Measurements from ENCODE around the gene LYSMD4.

The LYSMD4 gene

DNA sequence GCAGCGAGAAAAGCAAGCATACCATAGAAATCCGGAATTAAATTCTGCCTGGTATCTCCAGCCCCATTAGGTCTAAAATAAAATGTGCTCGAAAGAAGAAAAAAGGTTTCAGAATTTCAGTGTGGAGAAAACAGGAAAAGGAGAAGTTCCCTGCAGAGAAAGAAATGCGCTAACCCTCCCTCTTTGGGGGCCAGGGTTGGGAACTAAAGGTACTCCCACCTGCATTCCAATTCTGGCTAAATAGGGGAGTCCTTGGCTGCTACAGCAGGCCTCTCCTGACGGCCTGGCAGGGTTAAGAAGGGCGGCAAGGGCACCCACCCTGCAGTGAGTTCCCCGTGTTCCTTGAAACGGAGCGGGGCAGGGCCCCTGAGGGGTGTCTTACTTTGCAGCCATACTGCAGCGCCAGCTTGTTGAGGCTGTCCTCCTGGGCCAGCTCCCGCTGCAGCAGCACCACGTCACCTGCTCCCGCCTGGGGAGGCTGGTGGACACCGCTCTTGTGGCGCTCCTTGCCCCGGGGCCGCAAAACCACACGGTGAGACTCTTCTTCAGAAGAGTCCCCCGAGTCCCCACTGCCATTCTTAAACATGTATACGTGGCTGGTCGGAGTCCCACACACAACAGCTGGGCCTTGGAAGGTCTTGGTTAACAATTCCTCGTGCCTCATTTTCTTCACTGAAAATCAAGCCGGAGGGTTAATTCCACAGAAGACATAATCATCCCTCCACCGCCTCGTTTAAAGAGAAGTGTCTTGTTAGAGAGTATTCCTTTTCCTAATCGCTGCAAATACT, 1.7 kb downstream of the LYSMD4 start:
- DNase-seq: no peak

DNA sequence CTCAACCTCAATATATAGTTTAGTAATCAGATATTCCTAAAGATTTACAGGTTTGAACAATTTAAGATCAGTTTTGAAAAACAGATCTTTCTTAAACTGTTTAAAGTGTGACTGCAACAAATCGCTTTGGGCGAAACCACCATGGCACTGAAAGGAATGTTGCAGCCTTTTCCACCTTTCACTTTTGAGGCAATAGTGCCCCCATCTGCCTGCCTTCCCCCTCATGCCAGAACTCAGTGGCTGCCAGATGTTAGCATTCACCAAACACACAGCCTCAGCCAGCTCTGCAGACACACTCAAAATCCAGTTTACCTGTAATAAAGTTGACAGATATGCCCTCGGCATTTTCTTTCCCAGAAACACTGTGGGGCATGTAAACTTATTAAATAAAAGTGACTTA, 3.3 kb downstream of the LYSMD4 start:
- no peak for DNase-seq

DNA sequence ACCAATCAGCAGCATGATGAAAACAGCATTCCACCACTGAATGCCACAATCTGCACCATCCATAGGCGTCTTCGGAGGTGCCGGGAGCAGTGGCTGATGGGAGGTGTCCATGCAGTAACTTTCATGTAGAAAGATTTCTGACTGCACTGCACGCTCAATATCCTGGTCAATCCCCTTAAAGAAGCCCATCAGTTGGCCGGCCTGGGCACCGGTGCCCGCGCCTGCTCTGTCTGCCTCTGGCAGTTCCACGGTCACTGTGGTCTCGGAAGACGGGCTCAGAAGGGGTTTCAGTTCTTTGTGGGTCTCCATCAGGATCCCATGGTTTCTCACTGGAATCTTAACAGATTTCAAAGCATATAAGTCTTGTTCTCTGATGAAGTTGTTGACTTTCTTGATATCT, 3.9 kb downstream of the LYSMD4 start:
- DNase-seq: no peak

DNA sequence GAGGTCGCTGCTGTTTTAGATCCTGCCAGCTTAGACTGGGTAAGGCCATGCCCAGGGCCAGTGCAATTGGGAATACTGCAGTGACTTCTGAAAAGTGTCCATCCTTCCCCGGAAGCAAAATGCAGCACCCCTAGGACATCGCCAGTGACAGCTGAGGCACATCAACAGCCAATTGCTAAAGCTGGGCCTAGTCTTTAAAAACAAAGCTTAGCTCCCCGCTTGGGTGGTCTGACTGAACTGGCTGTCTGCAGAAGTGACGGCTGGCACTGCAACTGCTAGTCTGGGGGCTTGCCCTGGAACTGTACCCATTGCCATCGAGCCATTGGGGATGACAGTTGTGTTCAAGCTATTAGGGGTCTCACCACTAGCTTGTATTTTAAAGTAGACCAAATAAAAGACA, 4.3 kb downstream of the LYSMD4 start:
- DNase-seq: no peak

DNA sequence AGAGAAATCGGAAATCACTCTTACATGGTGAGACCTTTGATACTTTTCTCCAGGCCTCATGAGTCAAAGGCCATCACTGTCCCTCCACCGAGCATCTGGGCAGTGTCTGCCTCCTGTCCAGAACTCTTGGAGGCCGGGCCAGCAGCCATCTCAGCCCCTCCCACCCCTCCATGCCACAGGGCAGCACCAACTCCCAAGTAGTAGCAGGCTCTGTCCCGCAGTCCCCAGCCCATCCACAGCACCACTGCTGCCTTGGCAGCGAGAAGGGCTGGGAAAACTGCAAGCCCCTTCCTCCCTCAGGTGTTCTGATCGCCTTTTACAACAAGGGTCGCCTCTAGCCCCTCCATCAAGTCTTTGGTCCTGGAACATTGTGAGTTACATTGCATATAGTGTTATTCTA, 5.5 kb downstream of the LYSMD4 start:
- DNase-seq: no peak

DNA sequence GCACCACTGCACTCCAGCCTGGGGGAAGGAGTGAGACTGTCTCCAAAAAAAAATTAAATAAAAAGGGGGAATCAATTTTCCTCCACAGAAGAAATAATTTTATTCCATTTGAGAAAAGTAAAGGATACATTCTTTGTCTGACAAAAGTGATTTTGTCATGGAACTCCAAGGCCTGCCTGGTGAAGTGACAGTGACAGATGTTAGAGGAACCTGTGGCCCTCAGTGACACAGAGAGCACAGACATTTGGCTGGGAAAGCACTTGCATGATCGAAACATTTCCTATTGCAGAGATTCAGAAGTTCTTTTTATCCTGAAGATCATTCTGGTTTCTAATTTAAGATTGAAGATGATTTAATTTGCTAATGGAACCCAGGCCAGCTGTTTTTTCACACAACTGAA, 5.9 kb downstream of the LYSMD4 start:
- DNase-seq: no peak

DNA sequence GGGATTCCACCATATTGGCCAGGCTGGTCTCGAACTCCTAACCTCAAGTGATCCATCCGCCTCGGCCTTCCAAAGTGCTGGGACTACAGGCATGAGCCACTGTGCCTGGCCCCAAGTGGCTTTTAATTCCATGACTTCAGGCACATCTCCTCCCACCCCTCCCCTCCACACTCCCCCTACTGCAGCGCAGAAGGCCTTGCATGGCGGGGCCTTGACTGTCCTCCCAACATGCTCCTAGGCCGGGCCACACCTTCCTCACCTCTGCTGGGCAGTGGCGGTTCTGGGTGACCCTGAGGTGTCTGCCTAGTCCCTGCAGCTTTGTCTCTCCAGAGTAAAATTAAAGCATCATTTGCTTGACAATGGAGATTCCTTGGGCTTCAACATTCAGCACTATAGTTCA, 6.9 kb downstream of the LYSMD4 start:
- DNase-seq: no peak

DNA sequence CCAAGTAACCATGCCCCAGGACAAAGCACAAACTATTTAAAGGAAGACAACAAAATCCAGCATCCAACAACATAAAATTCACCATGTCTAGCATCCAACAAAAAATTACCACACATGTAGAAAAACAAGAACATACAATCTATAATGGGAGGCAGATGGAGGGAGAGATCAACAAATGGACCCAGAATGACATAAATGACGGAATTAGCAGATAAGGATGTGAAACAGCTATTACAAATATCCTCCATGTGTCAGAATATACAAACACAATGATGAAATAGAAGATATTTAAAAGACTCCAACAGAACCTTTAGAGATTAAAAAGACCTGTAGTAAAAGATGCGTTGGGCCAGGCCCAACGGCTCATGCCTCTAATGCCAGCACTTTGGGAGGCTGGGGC, 10.8 kb downstream of the LYSMD4 start:
- no peak for DNase-seq

DNA sequence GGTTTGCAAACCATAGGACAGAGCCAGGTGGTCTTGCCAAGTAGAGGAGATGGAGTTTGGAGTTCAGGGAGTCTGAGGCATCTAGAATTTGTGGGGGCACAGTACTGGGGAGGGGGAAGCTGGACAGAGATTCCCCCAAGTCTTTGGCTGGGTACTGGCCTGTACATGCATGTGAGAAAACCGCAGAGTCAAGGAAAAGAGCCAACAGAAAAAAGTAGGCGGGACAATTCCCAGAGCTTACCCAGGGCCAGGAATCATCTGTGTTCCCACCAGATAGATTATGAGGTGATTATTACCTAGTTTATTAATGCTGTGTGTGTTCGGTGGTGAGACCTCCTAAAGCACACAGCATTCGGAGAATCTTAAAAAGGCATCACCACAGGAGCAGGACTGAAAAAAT, 11.3 kb downstream of the LYSMD4 start:
- no peak for DNase-seq

DNA sequence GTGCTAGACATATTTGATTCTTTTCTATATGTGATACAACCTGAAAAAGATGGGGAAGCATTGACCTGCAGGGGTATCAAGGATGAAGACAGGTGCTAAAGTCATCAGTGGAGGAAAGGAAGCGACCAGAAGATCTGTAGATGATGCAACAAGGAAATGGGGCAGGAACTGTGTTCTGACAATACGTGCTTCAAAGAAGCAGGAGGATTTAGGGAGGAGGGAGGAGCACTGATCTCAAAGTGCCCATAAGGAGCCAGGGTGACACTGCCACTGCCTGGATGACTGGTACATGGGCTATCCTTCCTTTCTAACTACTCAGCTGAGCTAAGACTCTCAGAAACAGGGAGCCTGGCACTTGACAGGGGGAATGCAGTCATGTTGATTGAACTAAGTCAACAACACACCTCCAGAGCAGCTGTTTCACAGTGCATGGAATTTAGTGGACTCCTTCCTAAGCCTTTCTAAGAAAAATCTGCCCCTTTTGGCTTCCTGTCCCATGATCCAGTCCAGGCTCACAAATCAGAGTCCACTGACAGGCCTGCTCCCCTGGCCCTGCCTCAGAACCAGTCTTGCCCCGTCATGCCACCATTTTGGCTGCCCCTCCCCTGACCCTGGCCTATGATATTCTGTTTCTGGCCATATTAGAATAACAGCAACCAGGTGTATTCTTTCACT, 12.0 kb downstream of the LYSMD4 start:
- no peak for DNase-seq

DNA sequence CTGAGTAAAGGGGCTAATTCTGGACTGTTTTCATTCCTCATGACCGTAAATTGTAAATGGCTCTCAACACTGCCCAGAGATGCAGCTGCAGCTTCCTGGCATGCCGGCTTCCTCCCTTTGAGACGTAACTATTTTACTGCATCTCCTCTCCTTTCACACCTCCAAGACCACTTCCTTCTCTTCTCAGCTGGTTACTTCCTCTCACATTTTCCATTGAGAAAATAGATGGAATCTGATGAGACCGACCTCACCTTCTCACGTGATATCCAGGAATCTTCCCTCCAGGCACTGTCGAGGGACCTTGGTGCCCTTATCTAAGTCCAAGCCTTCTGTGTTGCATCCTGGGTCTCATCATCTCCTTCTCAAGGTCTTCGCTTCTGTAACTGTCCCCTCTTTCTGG, 12.7 kb downstream of the LYSMD4 start:
- DNase-seq: no peak

DNA sequence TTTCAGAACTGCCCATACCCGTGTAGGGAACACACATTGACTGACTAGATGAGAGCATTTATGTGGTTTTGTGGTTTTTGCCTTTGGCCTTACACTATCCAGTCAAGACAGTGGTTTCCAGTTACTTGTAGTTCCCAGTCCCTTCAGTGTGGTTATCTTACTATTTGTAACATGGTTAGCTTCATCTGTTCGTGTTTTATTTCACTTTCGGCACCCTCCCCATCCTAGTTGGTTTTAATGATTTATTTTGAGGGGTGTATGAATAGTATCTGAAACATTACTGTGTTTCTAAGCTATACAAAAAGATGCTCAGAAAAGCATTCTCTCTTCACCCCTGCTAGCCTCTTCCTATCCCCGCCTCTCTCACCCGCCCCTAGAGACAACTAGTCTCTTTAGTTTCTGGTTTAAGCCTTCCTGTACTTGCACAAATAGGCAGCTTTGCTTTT, 14.1 kb downstream of the LYSMD4 start:
- no peak for DNase-seq

DNA sequence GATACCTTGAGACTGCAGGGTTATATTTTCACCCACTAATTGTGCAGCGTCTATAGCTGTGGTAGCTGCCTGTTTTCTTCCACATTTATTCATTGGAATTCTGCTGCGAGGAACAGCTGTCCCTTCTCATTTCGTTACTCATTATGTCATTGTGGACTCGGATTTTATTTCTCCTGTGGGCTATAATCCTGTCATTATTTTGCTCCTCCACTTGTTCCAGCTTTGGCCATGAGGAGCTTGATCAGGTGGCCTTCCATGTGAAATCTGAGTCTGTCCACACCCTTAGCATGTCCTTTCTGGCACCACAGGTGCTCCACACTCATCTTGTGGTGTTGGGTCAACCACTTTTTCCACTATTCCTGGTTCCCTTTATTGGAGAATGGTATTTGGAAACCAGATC, 14.8 kb downstream of the LYSMD4 start:
- DNase-seq: no peak

DNA sequence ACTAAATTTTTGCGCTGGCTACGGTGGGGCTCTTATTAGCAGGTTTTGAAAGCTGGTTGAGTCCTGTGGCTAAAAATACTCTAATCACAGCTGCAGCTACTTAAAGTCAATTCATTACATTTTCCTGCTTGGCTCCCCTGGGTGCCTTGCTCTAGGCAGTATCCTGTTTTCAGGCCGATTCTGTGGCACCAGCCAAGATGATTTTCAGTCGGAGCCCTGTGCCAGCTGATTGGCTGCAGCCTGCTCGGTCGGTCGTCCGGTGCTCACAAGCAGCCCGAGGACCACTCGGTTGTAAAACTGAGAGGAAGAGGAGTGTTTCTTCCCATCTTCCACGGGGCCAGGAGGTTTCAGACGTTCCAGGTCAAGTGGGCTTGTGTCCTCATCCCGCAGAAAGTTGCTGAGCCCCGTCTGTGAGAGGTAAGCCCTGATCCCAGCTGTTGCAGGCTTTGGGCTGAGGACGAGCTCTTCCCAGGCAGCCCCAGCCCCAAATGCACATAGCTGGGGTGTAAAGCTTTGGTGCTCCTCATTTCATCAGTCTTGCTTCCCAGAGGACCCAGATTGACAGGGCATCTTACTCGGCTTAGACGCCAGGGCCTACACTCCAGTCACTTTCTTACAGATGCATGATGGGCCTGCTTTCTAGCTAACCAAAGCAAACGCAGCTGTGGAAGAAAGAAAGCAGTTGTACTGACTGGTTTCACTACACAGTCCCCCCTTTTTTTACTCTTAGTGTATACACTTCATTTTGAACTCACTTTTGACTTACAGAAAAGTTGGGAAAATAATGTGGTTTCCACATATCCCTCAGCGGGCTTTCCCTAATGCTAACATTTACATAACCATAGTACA, 15.9 kb downstream of the LYSMD4 start:
- DNase-seq: no peak

DNA sequence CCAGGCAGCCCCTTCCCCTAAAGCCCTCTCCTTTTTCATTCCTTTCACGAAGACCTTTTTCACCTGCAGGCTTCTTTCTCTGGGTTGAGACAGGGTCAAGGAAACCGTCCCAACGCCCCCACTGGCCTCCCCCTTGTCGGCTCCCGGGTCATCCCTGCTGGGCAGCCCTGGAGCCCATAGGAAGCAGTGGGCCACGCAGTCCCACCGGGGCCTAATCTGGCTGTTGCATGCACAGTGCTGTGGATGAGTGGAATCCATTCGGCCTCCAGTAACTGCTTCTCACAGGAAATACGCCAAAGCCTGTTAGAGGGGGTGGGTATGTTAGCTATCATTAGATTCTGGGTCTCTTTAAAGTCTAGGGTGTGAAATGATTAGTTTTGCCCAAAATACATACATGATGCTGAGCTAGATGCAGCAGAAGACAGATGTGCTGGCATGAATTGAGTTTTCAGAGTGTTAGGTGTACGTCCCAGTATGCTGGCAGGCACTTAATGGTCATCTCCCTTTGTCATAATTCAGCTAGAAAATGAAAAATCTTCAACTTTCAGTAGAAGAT, 16.6 kb downstream of the LYSMD4 start:
- no peak for DNase-seq

DNA sequence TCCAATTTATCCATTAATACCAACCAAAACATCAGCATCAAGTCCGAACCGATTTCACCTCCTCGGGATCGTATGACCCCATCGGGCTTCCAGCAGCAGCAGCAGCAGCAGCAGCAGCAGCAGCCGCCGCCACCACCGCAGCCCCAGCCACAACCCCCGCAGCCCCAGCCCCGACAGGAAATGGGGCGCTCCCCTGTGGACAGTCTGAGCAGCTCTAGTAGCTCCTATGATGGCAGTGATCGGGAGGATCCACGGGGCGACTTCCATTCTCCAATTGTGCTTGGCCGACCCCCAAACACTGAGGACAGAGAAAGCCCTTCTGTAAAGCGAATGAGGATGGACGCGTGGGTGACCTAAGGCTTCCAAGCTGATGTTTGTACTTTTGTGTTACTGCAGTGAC, 20.8 kb downstream of the LYSMD4 start:
- DNase-seq: no peak

DNA sequence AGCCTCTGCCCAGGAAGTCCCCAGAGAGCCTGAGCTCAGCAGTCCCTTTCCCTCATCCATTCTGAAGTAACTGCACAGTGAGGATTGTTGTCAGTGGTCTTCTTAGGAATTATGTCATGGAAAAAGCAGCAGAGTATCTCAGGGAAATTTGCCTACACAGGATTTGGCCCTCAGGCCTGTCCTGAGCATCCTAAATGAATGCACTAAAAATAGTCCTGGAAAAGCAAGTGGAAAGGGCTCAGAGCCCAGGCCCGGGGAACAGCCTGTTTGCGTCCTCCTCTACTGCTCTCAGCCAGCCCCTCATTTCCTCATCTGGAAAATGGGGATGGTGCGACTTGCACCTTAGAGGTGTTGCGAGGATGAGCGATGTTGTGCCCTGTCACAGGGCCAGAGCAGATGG, 21.6 kb downstream of the LYSMD4 start:
- DNase-seq: no peak

DNA sequence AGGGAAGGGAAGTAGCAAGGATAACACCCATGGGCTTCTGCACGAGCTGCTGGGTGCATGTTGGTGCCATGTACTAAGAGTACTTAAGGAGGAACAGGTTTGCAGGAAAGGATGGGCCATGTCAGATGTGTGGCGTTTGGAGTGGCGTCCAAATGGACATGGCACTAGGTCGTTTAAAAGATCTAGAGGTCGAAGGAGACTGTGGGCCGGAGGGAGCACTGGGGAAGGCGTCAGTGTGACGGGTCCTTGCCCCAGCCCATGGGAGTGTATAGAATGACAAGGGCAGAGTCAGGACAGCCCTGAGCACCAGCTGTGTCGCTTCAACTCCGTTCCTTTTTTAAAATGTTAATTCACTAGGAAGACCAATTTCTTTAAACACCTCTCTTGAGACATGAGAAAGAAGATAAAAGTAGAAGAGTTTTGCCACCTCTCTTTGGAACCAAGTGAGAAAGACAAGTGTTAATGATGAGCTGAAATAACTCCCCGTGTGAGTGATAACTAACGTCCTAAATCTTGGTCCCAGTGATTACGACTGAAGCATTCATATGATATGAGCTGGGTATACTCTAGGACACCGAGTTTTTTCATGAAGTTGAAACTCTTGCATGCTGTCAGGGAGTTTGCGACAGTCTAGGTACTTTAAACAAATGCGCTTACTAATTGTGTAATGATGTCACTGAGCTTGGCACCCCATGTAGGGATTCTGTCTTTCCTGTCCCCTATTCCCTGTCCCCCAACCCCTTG, 23.8 kb downstream of the LYSMD4 start:
- DNase-seq: no peak

DNA sequence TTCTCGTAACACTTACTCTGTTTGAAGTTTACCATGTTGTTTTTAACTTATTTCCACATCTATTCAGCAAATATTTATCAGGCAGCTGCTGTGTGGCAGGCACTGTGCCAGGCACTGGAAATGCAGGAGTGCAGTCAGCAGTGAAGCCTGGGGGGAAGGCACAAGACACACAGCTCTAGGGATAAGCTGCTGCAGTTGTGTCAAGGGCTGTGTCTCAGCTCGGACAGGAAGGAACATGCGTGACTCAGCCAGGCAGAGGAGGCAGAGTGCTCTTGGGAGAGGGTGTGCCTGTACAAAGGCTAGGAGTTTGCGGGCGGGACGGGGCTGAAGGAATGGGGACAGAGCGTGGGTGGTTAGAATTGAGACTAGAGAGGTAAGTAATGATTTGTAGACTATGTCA, 24.7 kb downstream of the LYSMD4 start:
- DNase-seq: no peak

DNA sequence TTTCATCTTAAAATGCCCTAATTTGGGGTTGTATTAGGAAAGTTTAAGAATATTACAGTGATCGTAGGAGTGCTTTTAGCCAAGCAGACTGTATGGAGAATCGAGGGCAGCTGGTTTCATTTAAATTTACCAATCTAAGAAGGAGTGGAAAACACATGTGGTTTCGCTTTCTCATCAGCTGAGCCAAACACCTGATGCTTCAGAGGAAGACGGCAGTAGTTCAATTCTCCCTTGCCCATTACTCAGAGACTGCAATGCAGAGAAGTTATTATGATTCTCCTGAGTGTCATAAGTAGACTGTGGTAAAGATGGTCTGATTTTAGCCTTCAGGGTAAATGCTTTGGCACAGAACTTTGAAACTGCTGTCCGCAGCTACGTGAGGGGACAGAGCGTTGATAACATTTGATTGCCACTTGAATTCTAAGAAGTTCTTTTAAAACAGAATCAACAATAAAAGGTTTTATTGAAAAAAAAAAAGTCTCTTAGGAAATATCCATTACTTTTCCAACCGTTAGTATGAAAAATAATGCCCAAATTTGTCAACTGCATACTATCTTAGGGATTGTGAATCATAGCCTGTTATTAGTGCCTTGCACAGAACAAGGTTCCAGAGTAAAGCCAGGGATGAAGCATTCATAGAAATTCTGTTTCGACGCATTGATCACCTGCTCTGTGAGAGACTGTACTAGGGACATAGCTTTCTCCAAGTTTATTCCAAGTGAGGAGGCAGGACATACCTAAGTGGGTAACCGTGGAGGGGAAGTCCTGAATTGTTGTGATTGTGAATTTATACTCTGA, 25.6 kb downstream of the LYSMD4 start:
- no peak for DNase-seq

DNA sequence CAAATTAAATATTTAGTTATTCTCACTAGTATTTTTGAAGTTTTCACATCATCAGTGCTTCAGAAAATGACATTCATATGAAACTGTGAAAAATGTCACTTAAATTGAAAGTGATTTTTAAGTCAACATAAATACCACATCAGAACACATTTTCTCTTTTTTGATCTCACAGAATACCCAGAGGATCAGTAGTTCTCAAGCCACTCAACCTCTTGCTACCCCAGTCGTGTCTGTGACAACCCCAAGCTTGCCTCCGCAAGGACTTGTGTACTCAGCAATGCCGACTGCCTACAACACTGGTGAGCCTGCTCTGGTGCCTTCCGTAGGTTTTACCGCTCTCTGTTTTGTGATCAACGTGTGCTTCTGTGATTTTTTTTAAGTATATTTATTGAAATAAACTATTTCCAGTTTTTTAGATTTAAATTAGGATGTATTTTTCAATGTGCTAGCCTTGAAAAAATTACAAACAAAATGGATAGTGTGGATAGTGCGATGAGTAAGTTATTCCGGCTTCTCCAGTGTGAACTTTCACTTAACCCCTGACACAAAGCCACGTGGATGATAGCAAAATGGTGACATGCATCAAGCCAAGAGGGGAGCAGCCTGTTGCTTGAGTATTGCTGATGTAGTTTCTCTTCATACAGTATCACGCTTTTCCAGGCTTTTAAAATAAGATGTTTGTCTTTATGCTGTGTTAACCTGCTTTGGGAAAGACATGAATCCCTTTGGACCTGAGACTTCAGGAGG, 26.5 kb downstream of the LYSMD4 start:
- DNase-seq: peak; percentile 29 to 41

Data from activated CD4-positive, alpha-beta T cell treated with anti-CD3 and anti-CD28 coated beads, Interleukin-2, amount 50 U/mL, for 48 hours (primary cell).